Left renal pelvis (tissue), 4 donors: ENCODE measurements around the gene APLNR. TPM values are rescaled to one million over a fixed set of nuclear protein-coding genes. Genes with fewer than 3 reads are reported as not detected.

Source experiments
- DNase-seq, 4 donors: peaks; one replicate each; pipeline ENCODE4 v3.0.0-alpha.2; 2013; ENCODE audit warnings: low read depth in 4 of 4, low spot score in 3 of 4
- polyA plus RNA-seq, 4 donors: library from polyadenylated mRNA; unstranded; fragments of 120-200 nt; gene quantifications; one replicate each; pipeline ENCODE4 v1.2.1, GENCODE V29; 2013; ENCODE audit not compliant: insufficient read length in 4 of 4

APLNR gene
- polyA plus RNA-seq, 4 donors = 66.7 to 86.7 (median 85.4) TPM

- DNase-seq = no peak
These were observed 17.6 kb upstream of the APLNR start for GRCh38 chr11:57254631-57255030.

- DNase-seq = no peak
These were observed 14.5 kb upstream of the APLNR start for GRCh38 chr11:57251491-57252104.

GRCh38 chr11:57251037-57251436, 14.0 kb upstream of the APLNR start:
- DNase-seq = no peak

- DNase-seq = no peak
These were observed 12.6 kb upstream of the APLNR start for GRCh38 chr11:57249384-57250319.

GRCh38 chr11:57248780-57249383, 11.8 kb upstream of the APLNR start:
- no peak for DNase-seq

GRCh38 chr11:57244911-57245310, 7.9 kb upstream of the APLNR start:
- DNase-seq = no peak

- no peak for DNase-seq
These were observed 4.4 kb upstream of the APLNR start for GRCh38 chr11:57241353-57241972.

- no peak for DNase-seq
These were observed 3.7 kb upstream of the APLNR start for GRCh38 chr11:57240757-57241156.

GRCh38 chr11:57240007-57240406, 3.0 kb upstream of the APLNR start:
- no peak for DNase-seq

GRCh38 chr11:57239348-57239747, 2.3 kb upstream of the APLNR start:
- no peak for DNase-seq

- DNase-seq = no peak
These were observed 1.0 kb downstream of the APLNR start for GRCh38 chr11:57235761-57236703.

- no peak for DNase-seq
These were observed 3.3 kb downstream of the APLNR start for GRCh38 chr11:57233702-57234101.

- no peak for DNase-seq
These were observed 5.4 kb downstream of the APLNR start for GRCh38 chr11:57231539-57232253.

GRCh38 chr11:57230791-57231538, 6.1 kb downstream of the APLNR start:
- no peak for DNase-seq

GRCh38 chr11:57230316-57230715, 6.7 kb downstream of the APLNR start:
- DNase-seq = no peak

- no peak for DNase-seq
These were observed 8.4 kb downstream of the APLNR start for GRCh38 chr11:57228600-57228999.

GRCh38 chr11:57224537-57224936, 12.5 kb downstream of the APLNR start:
- no peak for DNase-seq

- DNase-seq = no peak
These were observed 12.9 kb downstream of the APLNR start for GRCh38 chr11:57224128-57224527.

GRCh38 chr11:57223601-57224000, 13.4 kb downstream of the APLNR start:
- DNase-seq = no peak
